SK-N-SH treated with all-trans-retinoic acid at 6 μM for 48 hours (cell line): ENCODE data around the gene LCN2.

Experiments
- OSR1 ChIP-seq: fragments of 250-450 bp; sonication (Bioruptor Pico); IDR thresholded peaks from 2 replicates; pipeline ENCODE4 v1.8.0; 2022; ENCODE audit warnings: moderate library complexity, mild to moderate bottlenecking, inconsistent platforms
- PATZ1 ChIP-seq: fragments of 250-450 bp; sonication (Bioruptor Pico); IDR thresholded peaks from 2 replicates; pipeline ENCODE4 v1.8.0; 2020; ENCODE audit warnings: mild to moderate bottlenecking, moderate library complexity, borderline replicate concordance
- POU6F1 ChIP-seq: fragments of 250-450 bp; sonication (Bioruptor Pico); IDR thresholded peaks from 2 replicates; pipeline ENCODE4 v1.8.0; 2021; ENCODE audit warnings: low read depth, mild to moderate bottlenecking, moderate library complexity, borderline replicate concordance
- RARB ChIP-seq: fragments of 250-450 bp; sonication (Bioruptor Pico); IDR thresholded peaks from 2 replicates; pipeline ENCODE4 v1.8.0; 2021; ENCODE audit warnings: mild to moderate bottlenecking, moderate library complexity

GRCh38 chr9:128174062-128174461 lies 24.8 kb downstream of the LCN2 start:
- TF ChIP-seq PATZ1 (CRISPR knock-in tag) (no peak), RARB (no peak), POU6F1 (no peak), OSR1 (CRISPR knock-in tag) (no peak)
